HTR-8/SVneo (cell line): ENCODE results near the gene FANCC.
"Not testable (repeated sequence)": the region's sequence is repeated elsewhere in the genome, so short reads cannot be mapped to it uniquely, and the experiment has no call there.

Source experiments
- DNase-seq: peaks from one replicate; pipeline ENCODE4 v3.0.0; 2011; ENCODE audit warnings: low spot score, mixed read lengths; ENCODE audit not compliant: insufficient read length
- FAIRE-seq: peaks from 2 replicates; lab custom pipeline; 2011; peaks lifted over from hg19 to GRCh38; lab: Jason Lieb, UNC

The FANCC gene

DNA sequence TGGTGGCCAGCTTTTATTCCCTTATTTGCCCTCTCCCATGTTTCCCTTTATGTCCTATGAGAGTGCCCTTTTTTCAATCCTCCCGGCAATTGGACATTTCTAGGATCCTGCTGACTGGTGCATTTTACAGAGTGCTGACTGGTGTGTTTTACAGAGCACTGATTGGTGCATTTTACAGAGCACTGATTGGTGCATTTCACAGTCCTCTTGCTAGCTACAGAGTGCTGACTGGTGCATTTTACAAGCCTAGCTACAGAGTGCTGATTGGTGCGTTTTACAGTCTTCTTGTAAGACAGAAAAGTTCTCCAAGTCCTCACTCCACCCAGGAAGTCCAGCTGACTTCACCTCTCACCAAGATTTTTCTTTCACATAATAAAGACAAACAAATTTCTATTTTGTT, 15.4 kb upstream of the FANCC start:
- DNase-seq (no peak), FAIRE-seq (no peak)

DNA sequence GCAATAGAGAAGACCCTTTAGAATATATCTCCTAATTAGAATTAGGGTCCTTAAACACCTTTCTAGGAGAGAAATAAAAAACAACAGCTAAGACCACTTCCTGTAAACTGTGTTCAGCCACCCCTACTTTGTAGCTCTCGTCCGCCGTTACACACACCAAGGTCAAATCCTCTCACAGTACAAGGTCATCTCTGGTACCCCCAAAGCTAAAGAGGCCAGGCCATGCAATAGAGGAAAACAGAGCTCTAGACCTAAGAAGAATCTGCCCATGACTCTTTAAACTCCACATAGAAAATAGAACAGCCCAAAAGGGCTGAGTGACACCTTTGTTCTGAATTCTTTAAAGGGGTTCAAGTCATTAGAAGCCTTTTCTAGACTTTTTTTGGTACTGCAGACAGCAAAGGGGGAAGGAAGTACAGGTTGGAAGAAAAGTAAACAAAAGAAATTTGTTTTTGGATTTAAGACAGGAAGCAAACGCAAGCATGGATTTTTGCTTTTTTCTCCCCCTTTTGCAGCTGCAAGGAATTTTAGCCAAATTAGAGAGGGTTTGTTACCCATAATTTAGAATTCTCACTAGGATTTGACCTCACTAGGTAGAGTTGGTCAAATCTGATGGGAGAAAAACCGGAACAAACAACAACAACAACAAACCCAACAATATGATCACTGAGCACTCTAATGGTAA, 13.4 kb upstream of the FANCC start:
- FAIRE-seq, result no peak
- DNase-seq, result no peak

DNA sequence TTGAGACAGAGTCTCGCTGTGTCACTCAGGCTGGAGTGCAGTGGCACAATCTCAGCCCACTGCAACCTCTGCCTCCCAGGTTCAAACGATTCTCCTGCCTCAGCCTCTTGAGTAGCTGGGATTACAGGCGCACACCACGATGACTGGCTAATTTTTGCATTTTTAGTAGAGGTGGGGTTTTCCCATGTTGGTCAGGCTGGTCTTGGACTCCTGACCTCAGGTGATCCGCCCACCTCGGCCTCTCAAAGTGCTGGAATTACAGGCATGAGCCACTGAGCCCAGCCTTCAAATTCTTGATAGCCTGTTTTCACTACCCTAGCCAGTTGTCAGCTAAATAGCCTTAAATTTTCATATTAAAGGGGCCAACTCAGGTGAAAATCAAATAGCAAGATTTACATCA, 11.6 kb upstream of the FANCC start:
- not testable (repeated sequence) for DNase-seq, FAIRE-seq

DNA sequence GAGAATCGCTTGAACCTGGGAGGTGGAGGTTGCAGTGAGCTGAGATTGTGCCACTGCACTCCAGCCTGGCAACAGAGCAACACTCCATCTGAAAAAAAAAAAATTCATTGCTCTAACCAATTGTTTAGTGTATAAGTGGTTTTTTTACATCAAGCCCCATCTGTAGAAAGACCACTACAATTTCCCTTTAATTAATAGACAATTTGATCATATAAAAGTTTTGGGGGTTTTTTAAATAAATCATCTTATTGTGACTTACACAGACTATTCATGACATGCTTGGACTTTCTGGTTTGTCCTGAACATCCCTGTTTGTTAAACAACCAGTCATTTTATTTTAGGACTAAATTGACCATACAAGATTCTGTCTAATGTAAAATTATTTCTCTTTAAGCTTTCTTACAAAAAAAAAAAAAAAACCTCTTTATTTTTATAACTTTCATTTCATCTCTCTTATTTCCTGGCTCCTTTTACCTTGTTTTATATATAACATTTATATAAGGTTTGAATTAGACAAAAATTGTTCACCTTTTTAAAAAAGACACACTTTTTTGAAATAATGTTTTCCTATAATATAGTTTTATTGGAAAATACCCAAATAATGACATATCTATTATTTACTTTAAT, 9.8 kb upstream of the FANCC start:
- FAIRE-seq, result no peak
- DNase-seq, result no peak

DNA sequence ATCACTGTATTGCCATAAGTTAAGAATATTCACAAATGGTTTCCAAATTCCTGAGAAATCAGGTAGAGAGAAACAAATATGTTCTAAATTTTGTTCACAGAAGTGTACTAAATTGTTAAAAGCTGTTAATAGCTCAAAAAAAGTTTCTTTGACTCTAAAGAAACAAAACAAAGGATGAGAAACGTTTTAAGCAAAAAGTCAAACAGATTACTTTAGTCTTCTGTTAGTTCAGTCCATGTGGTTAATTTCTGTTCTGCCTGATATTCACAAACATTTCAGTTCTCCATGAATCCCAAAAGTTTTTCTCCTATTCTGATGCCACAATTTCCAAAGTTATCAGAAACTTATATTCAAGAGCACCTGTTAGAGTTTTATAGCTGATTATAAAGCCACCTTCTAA, 7.7 kb upstream of the FANCC start:
- DNase-seq (no peak), FAIRE-seq (no peak)

DNA sequence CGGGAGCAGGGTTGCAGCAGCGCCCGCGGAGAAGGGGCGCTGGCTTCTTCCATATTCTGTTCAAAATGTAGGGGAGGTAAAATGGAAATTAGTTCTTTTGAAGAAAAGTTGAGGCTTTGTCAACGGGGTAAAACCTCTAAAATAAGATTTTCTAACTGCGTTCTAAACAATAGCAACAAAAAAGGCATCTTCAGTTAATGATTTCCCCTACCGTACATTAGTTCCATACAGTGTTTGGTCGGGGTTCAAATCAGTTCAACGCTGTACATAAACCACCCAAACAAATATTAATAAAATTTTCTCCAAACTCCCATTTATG, 343 bp upstream of the FANCC start:
- no peak for FAIRE-seq
- no peak for DNase-seq

DNA sequence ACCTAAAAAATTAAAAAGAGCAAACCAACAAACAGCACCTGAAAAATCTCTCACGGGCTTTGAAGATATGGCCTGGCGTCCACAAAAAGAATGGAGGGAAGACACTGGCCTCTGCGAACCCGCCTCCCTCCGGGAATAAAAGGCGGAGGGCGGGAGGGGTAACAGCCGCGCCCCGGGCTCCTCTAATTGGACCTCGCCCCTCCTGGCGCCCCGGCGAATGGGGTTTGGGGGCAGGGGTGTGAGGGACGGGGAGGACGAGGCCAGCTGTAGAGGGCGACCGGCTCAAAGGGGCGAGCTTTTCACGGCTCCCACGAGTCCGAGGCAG, 753 bp downstream of the FANCC start:
- peak; percentile 79 for DNase-seq
- no peak for FAIRE-seq

DNA sequence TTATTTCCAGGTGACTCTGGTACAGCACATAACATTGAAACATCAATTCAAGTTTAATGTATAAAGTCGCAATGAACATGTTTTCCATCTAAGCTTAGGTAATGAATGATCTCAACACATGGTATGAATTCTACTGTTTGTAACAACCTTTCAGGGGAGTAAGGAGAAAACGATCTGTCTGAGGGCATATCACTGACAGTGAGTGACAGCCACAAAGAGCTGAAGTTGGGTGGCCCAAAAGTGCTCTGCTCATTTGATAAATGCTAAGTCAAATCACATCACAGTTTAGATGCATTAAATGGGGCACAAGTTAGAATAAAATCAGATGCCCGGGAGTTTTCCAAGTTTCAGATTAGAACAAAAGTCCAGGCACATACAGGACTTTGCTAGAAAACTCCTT, 1.2 kb downstream of the FANCC start:
- no peak for FAIRE-seq

DNA sequence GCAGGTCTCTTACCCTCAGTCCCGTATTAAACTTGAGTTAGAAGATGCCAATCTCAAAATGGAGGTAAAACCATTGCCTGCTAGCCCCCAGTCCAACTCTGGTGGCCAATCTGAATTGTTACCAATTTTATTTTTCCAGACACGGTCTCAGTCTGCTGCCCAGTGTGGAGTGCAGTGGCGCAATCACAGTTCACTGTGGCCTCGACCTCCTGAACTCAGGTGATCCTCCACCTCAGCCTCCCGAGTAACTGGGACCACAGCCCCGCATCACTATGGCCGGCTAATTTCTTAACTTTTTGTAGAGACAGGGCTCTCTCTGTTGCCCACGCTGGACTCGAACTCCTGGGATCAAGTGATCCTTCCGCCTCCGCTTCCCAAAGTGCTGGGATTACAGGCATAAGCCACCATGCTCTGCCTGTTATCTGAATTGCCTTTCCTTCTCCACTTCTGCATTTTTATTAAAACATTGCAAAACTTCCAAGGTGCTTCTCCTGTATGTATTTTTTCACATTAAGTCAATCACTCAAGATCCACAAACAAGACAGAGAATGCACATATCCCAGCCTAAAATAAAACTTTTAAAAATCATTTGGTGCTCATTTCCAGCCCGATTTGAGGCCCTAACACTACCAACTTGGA, 2.3 kb downstream of the FANCC start:
- no peak for FAIRE-seq
- no peak for DNase-seq

More for the DNA sequence above, 1.2 kb downstream of the FANCC start:
- no peak for DNase-seq

DNA sequence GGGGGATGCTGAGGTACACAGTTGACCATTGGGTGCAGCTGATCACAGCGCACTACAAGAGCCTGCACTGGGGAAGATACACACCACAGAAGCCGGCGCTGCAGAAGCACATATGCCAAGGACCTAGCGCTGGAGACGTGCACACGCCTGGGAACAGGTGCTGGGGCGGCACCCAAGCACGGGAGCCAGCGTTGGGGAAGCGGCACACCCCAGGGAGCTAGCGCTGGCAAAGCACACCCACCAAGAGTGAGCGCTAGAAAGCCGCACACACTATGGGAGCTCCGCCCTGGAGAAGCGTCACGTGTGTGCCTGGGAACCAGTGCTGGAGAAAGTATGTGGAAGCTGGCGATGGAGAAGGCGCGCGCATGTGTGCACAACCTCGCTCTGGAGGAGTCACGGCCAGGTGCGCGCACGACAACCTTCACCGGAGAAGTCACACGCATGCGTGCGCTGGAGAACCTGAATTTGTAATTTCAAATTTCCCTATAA, 4.5 kb downstream of the FANCC start:
- DNase-seq (no peak), FAIRE-seq (no peak)

DNA sequence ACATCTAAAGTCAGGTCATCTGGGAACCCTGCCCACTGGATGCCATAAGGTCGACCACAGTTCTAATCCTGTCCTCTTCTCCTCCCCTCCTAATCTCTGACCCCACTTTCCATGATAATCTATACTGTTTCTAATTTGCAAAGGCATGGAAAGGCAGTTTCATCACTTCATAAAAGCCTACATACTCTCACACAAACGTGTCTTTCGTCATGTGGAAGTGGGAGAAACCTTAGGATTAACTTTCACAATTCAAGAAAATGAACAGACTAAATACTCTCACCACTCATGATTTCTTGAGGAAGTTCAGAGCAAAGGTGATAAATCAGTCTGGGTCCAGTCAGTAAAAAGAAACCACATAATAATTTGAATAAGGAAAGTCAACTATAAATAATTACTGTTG, 5.5 kb downstream of the FANCC start:
- DNase-seq, result no peak
- FAIRE-seq, result no peak

DNA sequence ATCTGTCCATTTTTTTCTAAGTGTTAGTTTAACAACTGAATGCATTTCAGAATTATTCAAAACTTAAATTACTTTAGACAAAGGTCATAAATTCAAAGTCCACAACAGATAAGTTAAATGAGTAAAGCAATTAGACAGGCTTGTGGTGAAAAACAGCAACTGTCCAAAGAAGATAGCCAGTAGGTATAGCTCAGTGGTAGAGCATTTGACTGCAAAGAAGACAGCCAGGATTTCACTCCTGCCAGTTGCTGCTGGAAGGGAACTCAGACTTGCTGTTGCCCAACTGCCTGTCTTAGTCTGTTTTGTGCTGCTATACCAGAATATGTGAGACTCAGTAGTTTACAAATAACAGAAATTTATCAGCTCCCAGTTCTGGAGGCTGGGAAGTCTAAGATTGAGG, 10.0 kb downstream of the FANCC start:
- DNase-seq, result no peak
- FAIRE-seq, result no peak

DNA sequence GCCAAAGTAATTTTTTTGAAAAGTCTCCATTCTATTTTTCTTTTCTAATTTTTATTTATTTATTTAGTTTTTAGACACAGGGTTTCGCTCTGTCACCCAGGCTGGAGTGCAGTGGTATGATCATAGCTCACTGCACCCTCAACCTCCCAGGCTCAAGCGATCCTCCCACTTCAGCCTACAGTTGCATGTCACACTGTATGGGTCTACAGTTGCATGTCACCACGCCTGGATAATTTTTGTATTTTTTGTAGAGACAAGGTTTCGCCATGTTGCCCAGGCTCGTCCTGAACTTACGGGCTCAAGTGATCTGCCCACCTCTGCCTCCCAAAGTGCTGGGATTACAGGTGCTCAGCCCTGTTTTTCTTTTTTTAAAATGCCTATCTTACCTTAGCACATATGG, 10.7 kb downstream of the FANCC start:
- DNase-seq, result no peak
- FAIRE-seq, result no peak

DNA sequence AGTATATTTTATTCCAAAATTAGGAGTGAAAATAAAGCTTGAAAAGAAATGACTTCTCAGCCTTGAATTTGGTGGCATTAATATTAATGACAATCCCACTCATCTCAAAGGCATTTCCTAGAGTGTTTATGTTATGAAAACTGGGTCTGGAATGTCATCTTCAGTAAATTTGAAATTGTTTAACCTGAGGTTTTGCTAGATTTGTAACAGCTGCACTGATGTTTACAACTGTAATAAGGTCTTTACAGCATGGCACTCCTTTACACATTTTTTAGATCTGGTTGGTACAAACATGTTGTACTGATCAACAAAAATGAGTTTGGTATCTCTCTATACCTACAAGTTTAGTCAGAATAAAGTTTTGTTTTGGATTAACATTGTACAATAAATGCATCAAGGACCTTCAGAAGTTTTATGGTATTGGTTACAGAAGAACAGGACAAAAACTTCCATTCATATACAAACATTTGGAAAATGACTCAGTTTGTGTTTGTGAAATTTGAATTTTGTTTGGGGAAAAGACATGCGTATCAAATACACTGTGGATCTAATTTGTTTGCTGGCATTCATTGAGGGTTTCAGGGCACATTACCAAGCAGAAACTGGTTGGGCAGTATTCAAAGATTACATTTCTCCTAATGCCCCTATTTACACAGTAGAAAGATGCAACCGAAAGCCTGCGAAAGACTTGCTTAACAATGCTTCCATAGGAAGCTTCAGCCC, 11.6 kb downstream of the FANCC start:
- FAIRE-seq, result no peak
- DNase-seq, result peak; percentile 29

DNA sequence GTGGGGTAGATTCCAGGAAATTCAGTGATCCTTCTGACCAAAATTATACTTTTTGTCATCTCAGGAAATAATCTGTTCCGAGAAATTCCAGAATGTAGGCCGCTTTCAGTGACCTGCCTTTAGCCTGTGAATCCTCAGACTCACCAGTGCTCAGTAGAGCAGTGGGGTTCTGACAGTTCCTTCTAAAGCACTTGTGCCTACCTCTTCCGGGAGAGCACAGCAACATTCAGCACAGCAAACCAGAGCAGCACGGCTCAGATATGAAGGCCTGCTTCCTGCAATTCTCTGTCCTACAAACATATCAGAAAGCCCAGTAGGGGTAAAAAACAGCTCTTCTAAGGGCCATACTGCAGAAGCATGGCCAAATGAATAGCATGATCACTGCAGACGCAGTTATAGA, 15.0 kb downstream of the FANCC start:
- FAIRE-seq (no peak), DNase-seq (no peak)

DNA sequence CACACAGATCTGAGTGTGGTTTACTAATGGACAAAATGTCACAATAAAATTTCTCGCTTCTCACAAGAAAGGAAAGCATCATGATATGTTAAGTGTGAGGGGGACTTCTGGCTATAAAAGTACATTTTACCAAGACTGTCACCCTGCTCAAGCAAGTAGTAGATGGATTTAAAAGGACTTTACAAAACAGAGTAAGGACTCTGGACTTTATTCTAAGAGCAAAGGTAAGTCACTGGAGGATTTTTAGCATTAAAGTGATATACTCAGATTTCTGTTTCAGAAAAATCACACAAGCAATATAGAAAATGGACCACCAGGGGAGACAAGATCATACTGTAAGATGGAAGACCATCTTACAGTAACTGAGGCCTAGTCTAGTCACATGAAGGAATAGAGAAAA, 19.7 kb downstream of the FANCC start:
- DNase-seq, result no peak
- no peak for FAIRE-seq

DNA sequence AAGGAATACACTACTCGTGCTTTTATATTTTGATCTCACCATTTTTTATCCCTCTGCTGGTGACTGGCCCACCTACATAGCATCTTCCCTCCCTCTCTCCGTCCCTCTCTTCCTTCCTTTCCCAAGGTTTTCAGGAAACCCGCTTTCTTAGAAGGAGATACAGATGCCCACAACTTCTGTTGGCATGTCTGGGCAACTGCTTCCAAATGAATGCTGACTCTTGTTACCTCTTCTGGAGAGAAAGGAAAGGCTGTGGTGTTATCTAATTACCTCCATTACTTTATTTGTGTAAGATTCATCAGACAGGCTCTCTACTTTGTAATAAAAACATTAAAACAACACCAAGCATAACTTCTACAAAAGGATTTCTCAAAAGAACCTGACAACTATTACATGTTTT, 20.2 kb downstream of the FANCC start:
- FAIRE-seq, result no peak
- no peak for DNase-seq

DNA sequence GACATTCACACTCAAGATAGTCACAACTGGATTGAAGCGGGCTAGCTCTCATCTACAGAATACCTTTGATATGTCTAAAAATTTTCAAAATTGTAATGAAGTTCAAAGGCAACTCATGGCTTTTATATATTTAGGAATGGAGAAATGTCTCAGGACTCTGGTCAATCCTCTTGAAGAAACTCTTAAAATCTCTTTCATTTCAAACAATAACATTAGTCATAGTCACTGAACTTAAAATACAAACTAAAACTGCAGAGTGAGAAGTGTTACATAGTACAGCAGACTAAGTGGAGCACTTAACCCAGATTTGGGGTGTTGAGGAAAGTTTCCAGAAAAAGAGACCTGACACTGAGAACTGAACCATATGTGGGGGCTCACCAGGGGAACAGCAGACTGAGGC, 20.7 kb downstream of the FANCC start:
- DNase-seq (no peak), FAIRE-seq (no peak)

DNA sequence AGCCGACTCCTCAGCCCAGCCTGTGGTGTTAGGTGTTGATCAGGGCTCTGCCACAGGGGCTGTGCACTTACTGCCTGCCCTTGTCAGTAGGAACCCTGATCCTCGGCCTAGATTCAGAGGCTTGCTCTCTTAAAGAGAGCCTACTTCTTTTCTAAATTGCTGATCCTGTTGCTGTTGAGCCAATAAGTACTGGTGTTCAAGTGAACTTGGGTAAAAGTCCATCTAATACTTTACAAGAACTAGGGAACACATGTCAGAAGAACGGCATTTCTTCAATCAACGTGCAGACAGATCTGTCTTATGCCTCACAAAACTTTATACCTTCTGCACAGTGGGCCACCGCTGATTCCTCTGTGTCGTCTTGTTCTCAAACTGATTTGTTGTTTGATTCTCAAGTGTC, 24.2 kb downstream of the FANCC start:
- not testable (repeated sequence) for DNase-seq, FAIRE-seq

DNA sequence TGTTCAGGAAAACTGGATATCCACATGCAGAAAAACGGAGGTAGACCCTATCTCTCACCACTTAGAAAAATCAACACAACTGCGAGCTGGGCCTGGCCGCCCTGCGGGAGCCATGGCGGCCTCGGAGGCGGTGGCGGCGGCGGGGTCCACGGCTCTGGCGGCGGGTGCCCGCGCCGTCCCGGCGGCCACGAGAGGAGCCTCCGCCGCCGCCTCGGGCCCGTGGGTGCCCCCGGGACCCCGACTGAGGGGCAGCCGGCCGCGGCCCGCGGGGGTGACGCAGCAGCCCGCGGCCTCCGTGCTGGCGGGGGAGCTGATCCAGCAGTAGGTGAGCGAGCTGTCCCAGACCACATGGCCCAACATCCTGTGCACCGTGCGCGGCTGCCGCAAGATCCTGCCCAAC, 25.3 kb downstream of the FANCC start:
- FAIRE-seq, result no peak

DNA sequence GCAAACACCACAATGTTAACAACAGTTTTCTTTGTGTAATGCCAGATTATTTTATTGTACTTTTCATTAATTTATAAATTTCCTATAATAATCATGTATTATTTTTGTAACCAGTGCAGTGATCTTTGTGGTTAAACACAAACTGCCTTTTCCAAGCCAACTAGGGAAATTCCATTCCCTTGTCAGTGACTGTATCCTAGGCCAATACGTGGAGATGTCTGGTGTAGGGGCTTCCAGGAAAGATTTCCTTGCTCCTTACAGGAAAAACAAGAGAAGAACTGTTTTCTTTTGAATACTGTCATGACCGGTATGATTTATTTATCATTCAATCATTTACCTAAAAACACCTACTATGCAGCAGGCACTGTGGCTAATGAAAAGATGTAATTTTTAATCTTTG, 31.4 kb downstream of the FANCC start:
- no peak for FAIRE-seq
- DNase-seq, result no peak

More for the DNA sequence above, 25.3 kb downstream of the FANCC start:
- DNase-seq, result no peak
